Measurements from ENCODE around the gene ELMO1.

The ELMO1 gene

DNA sequence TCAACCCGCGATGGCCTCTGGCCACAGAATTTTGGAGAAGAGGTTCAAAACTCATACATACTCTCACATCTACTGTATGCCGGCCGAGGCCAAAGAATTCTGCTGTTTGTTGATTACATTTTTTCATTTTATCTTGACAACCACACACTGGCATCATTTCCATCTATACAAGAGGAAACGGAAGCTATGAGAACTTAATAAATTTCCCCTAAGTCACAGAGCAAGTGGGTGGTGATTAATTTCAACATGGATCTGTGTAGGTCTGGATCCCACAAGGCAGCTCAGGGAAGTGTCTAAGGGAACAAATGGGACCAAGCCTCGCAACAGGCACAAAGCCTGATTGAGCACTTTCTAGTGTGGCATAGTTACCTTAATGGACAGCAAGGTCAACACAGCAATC is 18.0 kb downstream of the ELMO1 start:
- no peak for DNase-seq (ENCODE audit: low spot score)

DNA sequence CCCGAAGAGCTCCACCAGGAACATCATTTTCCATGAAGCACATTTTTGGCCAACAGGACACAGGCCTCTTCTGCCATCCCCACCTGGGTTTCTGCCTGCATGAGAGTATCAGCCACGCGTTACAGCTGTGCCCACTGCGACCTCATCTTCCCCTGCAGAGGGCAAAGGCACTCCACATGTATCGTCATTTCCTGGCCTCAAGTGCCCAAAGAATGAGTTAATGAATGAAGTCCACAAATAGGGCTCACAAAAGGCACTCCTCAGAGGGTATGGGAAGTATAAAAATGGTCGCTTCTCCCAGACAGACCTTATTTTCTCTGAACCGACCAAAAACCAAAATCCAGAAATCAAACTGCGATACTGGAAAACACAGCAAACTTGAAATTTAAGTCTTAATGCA is 18.5 kb downstream of the ELMO1 start:
- DNase-seq (ENCODE audit: low spot score): no peak

DNA sequence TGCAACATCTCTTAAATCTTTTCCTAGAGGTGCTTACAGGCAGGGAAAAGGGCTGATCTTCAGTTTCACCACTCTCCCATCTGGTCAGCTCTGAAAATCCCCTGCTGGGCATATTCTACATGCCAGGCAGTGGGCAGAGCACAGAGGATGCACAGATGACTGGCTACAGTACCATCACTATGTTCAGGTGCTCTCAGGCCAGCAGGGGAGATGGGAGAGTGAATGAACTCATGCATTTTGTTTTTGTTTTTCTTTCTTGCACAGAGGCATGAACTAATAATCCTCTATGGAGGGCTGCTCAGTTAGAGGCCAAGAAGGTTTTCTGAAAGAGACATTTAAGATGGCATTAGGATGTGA is 19.3 kb downstream of the ELMO1 start:
- DNase-seq (ENCODE audit: low spot score): no peak

DNA sequence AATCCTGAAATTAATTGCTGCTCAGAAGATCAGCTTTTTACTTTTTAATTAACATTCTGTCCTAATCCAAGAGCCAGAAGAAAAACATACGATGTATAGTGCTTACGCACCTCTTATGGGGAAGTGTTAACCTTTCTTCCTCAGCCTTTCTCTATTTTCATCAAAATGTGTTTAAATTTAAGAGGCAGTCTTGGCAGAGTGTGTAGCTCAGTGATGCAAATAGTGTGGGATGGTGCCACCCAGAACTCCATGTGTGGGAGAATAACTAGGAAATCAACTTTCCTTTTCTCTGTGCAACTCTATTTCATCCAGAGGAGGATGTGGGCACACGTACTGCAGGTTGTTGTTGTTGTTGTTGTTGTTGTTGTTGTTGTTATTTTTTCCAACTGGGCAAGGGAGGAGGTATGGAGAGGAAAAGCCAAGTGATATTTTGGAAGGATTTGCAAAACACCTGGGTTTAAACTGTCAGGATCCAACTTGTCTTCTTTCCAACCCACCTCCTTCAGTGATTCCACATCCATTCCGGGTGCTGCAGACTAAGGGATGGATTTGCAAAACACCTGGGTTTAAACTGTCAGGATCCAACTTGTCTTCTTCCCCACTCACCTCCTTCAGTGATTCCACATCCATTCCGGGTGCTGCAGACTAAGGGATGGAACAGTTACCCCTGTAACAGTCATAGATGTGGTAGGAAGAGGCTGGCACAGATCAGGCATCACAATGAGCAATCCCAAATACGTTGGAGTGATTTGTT is 19.8 kb downstream of the ELMO1 start:
- DNase-seq (ENCODE audit: low spot score): no peak

DNA sequence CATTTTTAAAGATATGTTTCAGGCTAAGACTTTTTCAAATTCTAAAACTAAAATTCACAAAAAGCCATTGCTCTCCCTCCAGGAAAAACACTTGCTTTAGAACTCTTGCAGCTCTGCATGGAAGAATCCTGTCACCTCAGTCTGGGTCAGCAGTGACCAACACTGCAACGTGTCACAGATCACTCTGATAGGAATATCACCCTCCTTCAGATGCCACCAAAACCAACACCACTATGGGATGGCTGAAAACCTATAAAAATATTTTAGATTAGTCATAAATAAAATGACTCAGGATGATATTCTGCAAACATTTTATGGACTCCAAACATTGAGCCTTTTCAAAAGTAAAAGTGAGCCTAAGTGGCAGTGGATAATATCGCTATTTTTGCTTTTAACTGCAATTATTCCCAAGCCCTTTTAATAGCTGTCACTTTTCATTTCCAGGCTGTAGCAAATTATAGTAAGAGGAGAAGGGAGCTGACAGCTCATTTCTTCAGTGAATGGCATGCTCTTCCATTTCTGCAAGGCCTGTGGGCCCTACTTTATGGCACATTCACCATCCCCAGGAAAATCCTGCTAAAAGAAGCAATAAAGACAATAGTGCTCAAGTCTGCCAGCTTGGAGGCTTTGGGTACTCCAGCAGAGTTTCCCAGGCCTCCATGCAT is 21.3 kb downstream of the ELMO1 start:
- no peak for DNase-seq (ENCODE audit: low spot score)

DNA sequence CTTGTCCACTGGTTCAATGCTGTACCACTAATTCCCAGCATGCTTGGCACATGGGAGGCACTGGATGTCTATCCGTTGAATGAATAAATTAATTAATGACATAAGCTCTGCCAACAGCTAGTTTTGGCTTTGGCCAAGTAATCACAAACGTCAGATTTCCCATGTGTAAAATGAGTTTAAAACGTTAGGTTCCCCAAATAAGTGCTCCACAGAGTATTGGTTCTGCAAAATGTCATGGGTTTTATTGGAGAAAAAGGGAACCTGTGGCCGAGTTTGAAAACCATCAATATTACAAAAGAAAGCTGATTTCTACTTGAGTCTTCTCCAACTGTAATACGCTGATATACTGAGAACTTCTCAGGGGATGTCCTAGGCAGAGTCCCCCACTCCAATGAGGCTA is 23.2 kb downstream of the ELMO1 start:
- DNase-seq (ENCODE audit: low spot score): no peak

DNA sequence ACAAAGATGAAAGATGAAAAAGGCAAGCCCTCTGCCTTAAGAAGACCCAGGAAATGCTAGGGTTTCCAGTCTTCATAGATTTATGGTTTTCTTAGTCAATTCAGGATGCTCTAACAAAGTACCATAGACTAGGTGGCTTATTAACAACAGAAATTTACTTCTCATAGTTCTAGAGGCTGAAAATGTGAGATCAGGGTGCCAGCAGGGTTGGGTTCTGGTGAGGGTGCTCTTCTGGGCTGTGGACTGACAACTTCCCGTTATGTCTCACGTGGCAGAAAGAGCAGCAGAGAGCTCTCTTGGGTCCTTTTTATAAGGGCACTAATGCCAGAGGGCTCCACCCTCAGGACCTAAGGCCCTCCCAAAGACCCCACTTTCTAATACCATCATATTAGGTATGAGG is 23.7 kb downstream of the ELMO1 start:
- DNase-seq (ENCODE audit: low spot score): no peak

DNA sequence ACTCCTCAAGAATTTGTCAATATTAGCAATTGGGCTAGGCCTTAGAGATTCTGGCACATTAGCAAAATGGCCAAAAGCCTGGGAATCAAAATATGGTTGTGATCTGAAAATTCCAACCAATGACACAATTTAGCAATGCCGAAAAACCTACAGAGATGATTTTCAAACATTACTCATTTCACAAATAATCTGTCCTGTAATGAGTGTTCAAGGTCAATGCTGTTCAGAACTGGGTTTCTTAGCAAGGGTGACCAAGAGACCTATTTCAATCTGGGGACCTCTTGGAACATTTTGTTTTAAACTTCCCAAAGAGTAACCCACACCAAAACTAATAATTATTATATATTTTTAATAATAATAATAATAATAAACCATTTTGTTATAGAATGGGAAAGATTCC is 24.1 kb downstream of the ELMO1 start:
- no peak for DNase-seq (ENCODE audit: low spot score)

DNA sequence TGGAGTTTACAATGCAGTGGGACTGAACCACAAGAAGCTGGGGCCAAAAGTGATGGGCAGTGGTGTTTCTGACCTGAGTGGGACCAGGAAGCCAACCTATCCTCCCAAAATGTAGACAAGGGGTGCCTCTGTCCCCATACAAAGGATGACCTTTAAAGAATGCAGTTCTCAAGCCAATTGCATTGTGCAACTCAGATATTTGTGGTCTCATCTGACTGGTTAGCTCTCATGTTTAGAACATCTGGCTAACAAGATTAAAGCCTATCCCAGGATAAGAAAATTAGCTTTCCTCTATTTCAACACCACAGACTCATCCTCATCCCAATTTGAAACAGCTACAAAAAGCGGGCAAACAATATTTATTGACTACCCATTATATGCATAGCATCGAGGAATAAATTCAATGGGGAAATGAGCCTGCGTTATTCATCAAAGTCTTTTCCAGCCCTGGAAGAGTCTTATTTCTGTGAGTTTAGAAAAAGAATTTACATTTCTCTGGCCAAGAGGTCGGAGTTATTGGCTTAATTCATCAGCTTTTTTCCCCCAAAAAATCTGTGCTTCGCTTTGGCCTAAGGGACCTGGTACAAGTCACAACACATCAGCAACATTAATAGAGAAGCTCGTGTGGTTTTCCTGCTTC is 26.7 kb downstream of the ELMO1 start:
- DNase-seq (ENCODE audit: low spot score): no peak

DNA sequence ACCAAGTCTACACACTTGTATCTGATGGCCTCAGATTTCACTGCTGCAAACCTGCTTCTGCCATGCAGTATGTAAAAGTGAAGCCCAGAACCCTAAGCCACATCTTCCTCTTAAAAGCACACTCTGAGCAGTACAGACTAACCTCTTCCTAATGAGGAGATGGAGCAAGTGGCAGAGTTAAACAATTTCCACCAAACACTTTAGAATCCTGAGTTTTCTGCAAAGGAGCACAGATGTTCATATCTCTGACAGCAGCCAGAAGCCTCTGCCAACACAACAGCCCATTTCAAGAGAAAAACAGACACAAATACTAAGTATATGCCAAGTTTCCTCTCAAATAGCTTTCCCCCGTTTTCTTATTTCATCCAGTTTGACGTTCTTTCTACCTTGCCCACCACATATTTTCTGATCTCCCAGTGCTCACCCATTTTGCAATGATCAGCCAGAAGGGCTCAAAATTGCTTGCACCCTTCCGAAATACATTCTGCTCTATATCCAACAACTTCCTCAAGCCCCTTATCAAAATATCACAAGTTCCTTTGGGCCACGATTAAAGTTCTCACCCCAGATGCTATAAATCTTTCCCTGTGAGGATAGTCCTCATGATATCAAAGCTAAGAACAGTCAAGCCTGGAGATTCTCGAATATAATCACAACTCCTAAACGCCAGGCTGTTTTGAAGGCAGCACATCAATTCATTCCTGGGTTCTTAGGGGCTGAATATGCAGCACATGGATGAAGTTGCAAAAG is 27.5 kb downstream of the ELMO1 start:
- DNase-seq (ENCODE audit: low spot score): no peak

DNA sequence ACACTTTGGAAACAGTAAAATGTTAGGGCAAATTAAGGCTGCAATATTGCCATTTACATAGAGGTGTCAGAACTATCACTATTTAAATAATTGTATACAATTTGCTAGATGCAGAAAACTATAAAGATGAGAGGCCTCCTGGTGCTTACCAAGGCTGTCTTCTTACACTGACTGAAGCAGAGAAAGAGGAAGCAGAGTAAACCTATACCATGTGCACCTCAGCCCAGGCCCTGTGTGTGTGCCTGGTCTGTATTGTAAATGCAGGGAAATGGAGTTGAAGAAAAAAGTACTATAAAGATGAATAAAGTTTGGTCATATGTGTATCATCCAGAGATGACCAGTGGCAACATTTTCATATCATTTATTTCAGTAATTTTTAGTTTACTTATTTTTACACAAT is 29.2 kb downstream of the ELMO1 start:
- no peak for DNase-seq (ENCODE audit: low spot score)

DNA sequence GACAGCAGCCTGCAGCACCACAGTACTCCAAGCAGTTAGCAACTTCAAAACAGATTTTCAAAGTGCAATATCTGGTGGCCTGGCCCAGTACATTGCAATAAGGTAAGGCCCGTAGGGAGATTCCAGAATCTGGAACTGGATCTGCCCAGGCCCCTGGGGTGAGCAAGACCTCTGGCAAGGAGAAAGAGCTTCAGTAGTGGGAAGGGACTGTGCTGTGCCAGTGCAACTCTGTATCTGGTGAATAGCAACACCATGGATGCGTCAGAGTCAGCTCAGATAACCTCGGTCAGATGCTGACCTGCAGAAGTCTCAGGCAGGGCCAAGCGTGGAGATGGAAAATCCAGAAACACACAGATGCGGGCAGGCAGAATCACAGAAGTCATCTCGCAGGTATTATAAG is 30.3 kb downstream of the ELMO1 start:
- no peak for DNase-seq (ENCODE audit: low spot score)

DNA sequence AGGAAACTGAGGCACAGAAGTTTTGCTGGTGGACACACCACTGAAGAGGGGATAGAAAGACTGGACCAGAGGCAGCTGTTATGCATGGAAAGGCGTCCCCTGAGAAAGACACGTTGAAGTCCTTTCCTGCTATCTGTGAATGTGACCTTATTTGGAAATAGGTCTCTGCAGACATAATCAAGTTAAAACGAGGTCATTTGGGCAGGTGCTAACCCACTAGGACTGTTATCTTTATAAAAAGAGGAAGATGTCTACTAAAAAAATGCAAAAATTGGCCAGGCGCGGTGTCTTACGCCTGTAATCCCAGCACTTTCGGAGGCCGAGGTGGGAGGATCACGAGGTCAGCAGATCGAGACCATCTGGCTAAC is 31.6 kb downstream of the ELMO1 start:
- no peak for DNase-seq (ENCODE audit: low spot score)

DNA sequence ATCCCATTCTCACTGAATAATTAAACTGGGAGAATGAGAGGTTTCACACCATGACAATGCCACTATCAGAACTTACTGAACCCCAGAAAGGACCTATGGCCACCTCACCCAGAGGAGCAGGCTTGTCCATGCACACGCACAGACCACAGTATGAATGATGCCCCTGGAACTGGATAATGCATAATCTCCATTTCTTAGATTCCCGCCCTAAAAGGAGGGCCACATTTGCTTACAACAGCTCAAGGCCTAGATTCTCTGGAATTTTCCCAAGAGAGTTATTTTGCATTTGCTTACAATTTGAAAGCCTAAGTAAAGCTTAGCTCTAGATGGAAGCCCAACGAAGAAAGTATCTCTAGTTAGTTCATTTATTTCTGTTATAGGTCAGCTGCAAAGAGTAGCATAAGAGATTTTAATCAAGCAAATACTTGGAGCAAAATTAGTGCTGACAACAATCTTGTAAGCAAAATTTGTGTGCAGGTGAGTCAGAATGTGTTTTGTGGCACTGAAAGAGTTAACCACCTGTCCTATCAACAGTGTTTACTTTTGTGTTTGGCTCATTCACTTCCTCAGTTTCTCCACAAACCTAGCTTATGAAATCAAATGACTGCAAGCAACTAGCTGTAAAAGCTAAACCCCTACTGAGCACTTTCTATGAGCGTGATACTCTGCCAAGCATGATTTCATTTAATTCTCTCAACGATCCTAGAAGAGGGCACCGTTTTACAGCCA is 32.1 kb downstream of the ELMO1 start:
- DNase-seq (ENCODE audit: low spot score): no peak

DNA sequence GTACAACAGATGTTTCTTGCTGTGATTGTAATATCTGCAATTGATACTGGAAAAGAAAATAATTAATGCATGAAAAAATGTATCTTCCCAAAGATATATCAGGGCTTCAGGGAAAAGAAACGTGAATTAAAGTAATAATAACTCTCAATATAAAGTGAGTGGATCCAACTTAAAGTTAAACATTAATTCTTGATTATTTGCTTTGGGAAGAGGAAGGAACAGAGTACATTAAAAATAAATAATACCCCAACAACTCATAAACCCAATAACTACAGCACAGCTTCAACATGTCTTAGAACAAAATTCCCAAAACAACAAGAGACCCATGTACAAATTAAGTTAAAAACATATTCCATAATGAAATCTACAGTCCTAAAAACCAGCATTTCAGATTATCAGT is 33.0 kb downstream of the ELMO1 start:
- DNase-seq (ENCODE audit: low spot score): no peak

DNA sequence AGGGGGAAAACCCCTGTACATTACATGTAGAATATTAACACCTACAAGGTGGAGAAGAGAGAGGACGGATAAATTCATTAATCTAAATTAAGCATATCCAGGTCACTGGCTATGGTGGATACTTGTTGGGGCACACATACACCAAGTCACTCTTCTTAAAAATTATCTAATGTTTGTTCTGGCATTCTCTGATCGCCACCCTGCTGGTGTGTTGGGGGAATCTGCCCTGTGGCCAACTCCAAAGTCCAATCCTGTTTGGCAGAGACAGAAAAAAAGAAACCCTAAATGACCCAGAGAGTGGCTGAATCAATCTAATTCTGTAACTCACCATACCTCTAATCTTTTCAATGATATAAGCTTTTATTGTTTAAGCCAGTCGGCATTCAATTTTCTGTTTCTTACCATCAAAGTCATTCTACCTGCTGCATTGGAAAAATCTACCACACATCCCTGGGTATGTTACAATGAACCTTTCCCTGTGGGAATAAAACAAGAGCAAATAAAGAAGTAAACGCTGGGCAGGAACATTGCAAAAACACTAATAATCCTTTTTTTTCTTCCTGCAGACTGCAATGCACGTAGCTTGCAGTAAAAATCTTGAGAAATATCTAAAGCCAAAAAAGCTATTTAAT is 34.2 kb downstream of the ELMO1 start:
- DNase-seq (ENCODE audit: low spot score): no peak

DNA sequence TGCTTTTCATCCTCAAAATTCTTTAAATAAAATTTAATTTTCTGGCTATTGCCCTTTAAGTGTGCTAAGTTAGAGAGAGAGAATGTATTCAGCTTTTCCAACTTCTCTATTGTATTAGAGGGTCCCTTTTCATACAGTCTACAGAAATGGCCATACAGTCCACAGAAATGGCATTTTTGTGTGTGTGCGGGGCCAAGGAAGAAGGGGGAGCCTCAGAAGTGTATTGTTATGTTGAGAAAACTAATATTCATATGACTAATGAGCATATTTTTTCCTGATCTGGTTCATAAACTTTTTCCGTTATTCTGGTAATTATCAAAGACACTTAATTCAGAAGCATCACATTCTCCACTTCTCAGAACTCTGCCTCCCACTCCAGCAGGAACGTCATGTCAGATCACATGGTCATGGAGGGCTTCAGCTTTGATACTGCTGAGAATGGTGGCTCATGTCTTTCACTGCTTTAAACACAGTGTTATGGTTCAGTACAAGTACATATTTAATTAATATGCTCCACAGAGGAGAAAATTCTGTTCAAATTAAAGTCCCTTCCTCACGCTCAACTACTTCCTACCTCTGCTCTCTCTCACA is 37.1 kb downstream of the ELMO1 start:
- DNase-seq (ENCODE audit: low spot score): no peak

DNA sequence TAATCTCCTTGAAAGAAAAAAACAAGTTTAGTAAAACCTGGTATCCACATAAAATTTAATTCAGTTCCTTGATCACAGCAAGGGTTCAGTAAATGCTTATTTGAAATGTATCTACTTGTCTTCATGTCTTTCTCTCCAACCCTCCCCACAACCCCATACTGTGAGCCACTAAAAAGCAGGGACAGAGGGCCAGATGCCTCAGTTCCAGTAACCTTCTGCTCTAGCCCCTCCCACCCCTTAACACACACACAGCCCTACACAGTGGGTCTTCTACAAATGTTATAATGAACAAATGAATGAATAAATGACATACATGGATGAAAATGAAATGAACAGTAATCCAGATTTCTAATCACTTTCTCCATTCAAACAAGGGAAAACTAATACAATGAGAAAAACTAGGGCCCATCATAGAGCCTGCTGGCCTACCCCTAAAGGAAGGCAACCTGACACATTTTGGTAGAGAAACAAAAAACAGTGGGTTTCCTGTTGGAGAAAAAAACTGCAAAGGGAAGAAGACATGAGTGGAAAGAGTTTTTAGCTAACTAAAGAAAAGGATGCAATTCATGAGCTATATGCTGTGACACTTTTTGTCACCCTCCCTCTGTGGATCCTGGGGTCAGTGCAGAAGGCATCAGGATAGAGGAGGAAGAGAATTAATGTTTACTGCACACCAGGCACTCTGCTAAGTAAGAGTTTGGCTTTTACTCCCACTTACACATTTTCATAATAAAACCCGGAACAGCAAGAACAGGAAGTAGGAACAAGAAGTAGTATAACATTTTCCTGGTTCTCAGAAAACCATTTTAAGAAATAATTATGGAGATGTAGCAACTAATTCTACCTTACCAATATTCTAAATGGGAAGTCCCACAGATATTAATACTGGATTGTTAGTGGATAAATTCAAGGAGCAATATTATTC is 38.1 kb downstream of the ELMO1 start:
- no peak for DNase-seq (ENCODE audit: low spot score)

DNA sequence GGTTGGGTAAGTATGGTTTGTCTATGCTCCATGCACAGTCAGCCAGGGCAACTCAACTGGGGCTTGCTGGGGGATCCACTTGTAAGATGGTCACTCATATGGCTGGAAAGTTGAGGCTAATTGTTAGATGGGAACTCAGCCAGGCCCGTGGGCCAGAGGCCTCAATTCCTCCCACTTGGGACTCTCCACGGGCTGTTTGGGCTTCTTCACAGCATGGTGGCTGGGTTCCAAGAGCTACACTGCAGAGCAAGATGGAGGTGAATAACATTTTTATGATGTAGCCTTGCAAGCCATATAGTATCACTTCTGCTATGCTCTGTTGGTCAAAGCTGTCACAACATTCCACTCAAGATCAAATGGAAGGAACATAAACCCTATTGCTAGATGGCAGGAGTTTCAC is 39.2 kb downstream of the ELMO1 start:
- no peak for DNase-seq (ENCODE audit: low spot score)

All from AG20443 (cell line).